ENCODE measurements around the gene KHDRBS1.

Gene KHDRBS1, protein sequence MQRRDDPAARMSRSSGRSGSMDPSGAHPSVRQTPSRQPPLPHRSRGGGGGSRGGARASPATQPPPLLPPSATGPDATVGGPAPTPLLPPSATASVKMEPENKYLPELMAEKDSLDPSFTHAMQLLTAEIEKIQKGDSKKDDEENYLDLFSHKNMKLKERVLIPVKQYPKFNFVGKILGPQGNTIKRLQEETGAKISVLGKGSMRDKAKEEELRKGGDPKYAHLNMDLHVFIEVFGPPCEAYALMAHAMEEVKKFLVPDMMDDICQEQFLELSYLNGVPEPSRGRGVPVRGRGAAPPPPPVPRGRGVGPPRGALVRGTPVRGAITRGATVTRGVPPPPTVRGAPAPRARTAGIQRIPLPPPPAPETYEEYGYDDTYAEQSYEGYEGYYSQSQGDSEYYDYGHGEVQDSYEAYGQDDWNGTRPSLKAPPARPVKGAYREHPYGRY

DNA sequence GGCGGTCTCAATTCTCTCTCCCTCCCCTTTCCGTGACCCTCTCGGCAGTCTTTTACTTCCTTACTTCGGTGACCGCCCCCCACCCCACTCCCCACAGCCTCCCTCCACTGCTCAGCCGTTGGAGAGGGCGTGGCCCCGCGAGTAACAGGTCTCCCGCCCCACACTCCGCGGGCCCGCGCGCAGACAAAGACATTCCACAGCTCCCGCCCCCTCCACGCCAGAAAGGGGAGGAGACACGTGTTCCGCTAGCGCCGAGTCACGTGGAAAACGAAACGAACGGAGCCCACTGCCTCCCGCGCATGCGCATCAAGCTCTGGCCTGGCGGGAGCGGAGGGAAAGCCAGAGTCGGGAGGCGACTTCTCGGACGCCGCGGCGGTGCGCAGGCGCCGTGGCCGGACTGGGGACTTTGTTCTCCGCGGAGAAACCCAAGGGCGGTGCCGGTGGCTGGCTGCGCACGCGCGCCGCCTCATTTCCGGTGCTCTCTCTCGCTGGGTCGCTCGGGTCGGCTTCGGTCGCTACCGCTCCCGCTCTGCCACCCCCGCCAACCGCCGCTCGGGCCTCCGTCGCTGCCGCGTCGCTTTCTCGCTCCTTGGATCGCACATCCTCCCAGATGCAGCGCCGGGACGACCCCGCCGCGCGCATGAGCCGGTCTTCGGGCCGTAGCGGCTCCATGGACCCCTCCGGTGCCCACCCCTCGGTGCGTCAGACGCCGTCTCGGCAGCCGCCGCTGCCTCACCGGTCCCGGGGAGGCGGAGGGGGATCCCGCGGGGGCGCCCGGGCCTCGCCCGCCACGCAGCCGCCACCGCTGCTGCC, at the start of gene KHDRBS1:
TSS of gene KHDRBS1 (plus strand) at position 483 of the 813 bp plus-strand sequence. CDS start at position 611, 128 bp downstream.
- peaks cover 0 to 13% of the 10 kb centered on the region in 2 experiments; a peak in 1 of 3 replicates for H3K36me3 ChIP-seq (ENCODE audit: control insufficient read depth in 2 of 2, insufficient read depth in 1 of 2, low read length in 2 of 2)
- no peaks in the 10 kb centered on the region for H3K9me3 ChIP-seq (ENCODE audit: control insufficient read depth, insufficient read depth, low read depth, low read length)
- H3K4me1 ChIP-seq (ENCODE audit: control insufficient read depth, insufficient read depth, low read length): 0 out of 2 replicates have a peak, but pooled peaks cover 2% of the 10 kb centered on the region
- CTCF ChIA-PET: interaction anchor here (0.9 to 1.2 kb wide), 2 partner anchors 10 to 224 kb away, joined by 3 to 5 read pairs; no protein-coding TSS in a partner anchor
- peak within 1 kb of the TSS; percentile 81 for H3K27ac ChIP-seq (ENCODE audit: extremely low read depth, low read depth, low read length)
- POLR2A ChIA-PET: interaction anchor here (0.7 to 2.5 kb wide), 23 partner anchors 9 to 381 kb away, joined by 3 to 14 read pairs (median 4); partner anchors contain the start of genes BSDC1, IQCC, KPNA6 and TMEM39B
- H3K4me3 ChIP-seq (ENCODE audit: low read depth, low read length): peak within 1 kb of the TSS; percentile 95
- TF ChIP-seq, protein P1, sequence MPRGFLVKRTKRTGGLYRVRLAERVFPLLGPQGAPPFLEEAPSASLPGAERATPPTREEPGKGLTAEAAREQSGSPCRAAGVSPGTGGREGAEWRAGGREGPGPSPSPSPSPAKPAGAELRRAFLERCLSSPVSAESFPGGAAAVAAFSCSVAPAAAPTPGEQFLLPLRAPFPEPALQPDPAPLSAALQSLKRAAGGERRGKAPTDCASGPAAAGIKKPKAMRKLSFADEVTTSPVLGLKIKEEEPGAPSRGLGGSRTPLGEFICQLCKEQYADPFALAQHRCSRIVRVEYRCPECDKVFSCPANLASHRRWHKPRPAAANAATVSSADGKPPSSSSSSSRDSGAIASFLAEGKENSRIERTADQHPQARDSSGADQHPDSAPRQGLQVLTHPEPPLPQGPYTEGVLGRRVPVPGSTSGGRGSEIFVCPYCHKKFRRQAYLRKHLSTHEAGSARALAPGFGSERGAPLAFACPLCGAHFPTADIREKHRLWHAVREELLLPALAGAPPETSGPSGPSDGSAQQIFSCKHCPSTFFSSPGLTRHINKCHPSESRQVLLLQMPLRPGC (tag by site-specific recombination; IDR thresholded peaks at IDR 0.05): peak; percentile 79
- TF ChIP-seq ZNF560 (tag by site-specific recombination; IDR thresholded peaks at IDR 0.05; ENCODE audit: borderline replicate concordance): no peak
- TF ChIP-seq, protein P2, sequence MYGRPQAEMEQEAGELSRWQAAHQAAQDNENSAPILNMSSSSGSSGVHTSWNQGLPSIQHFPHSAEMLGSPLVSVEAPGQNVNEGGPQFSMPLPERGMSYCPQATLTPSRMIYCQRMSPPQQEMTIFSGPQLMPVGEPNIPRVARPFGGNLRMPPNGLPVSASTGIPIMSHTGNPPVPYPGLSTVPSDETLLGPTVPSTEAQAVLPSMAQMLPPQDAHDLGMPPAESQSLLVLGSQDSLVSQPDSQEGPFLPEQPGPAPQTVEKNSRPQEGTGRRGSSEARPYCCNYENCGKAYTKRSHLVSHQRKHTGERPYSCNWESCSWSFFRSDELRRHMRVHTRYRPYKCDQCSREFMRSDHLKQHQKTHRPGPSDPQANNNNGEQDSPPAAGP (tag by site-specific recombination; IDR thresholded peaks at IDR 0.05): no peak; the same call in 1 of the 2 replicates
- no peak for TF ChIP-seq ZNF433 (tag by site-specific recombination; IDR thresholded peaks at IDR 0.05; ENCODE audit: low read depth)
- TF ChIP-seq, protein P3, sequence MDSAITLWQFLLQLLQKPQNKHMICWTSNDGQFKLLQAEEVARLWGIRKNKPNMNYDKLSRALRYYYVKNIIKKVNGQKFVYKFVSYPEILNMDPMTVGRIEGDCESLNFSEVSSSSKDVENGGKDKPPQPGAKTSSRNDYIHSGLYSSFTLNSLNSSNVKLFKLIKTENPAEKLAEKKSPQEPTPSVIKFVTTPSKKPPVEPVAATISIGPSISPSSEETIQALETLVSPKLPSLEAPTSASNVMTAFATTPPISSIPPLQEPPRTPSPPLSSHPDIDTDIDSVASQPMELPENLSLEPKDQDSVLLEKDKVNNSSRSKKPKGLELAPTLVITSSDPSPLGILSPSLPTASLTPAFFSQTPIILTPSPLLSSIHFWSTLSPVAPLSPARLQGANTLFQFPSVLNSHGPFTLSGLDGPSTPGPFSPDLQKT (IDR thresholded peaks at IDR 0.05; ENCODE audit: borderline replicate concordance, low read depth, low read length): no peak; the same call in 1 of the 2 replicates
- no peak for TF ChIP-seq ZNF292 (tag by site-specific recombination; IDR thresholded peaks at IDR 0.05; ENCODE audit: borderline replicate concordance, low read depth)
- TF ChIP-seq, protein P4, sequence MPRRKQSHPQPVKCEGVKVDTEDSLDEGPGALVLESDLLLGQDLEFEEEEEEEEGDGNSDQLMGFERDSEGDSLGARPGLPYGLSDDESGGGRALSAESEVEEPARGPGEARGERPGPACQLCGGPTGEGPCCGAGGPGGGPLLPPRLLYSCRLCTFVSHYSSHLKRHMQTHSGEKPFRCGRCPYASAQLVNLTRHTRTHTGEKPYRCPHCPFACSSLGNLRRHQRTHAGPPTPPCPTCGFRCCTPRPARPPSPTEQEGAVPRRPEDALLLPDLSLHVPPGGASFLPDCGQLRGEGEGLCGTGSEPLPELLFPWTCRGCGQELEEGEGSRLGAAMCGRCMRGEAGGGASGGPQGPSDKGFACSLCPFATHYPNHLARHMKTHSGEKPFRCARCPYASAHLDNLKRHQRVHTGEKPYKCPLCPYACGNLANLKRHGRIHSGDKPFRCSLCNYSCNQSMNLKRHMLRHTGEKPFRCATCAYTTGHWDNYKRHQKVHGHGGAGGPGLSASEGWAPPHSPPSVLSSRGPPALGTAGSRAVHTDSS (tag by site-specific recombination; IDR thresholded peaks at IDR 0.05): no peak
- no peak for TF ChIP-seq ZNF211 (tag by site-specific recombination; IDR thresholded peaks at IDR 0.05; ENCODE audit: low read depth)
- TF ChIP-seq ZNF510 (tag by site-specific recombination; IDR thresholded peaks at IDR 0.05; ENCODE audit: insufficient replicate concordance): no peak
- peak; percentile 84; the same call in 1 of the 2 replicates for TF ChIP-seq ZNF785 (tag by site-specific recombination; IDR thresholded peaks at IDR 0.05)
- peak; percentile 89 for TF ChIP-seq KLF1 (tag by site-specific recombination; IDR thresholded peaks at IDR 0.05)
- no peak for TF ChIP-seq ZNF530 (tag by site-specific recombination; IDR thresholded peaks at IDR 0.05; ENCODE audit: low read depth)
- TF ChIP-seq, protein P5, sequence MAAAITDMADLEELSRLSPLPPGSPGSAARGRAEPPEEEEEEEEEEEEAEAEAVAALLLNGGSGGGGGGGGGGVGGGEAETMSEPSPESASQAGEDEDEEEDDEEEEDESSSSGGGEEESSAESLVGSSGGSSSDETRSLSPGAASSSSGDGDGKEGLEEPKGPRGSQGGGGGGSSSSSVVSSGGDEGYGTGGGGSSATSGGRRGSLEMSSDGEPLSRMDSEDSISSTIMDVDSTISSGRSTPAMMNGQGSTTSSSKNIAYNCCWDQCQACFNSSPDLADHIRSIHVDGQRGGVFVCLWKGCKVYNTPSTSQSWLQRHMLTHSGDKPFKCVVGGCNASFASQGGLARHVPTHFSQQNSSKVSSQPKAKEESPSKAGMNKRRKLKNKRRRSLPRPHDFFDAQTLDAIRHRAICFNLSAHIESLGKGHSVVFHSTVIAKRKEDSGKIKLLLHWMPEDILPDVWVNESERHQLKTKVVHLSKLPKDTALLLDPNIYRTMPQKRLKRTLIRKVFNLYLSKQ (tag by site-specific recombination; IDR thresholded peaks at IDR 0.05; ENCODE audit: borderline replicate concordance): no peak
- TF ChIP-seq, protein P6, sequence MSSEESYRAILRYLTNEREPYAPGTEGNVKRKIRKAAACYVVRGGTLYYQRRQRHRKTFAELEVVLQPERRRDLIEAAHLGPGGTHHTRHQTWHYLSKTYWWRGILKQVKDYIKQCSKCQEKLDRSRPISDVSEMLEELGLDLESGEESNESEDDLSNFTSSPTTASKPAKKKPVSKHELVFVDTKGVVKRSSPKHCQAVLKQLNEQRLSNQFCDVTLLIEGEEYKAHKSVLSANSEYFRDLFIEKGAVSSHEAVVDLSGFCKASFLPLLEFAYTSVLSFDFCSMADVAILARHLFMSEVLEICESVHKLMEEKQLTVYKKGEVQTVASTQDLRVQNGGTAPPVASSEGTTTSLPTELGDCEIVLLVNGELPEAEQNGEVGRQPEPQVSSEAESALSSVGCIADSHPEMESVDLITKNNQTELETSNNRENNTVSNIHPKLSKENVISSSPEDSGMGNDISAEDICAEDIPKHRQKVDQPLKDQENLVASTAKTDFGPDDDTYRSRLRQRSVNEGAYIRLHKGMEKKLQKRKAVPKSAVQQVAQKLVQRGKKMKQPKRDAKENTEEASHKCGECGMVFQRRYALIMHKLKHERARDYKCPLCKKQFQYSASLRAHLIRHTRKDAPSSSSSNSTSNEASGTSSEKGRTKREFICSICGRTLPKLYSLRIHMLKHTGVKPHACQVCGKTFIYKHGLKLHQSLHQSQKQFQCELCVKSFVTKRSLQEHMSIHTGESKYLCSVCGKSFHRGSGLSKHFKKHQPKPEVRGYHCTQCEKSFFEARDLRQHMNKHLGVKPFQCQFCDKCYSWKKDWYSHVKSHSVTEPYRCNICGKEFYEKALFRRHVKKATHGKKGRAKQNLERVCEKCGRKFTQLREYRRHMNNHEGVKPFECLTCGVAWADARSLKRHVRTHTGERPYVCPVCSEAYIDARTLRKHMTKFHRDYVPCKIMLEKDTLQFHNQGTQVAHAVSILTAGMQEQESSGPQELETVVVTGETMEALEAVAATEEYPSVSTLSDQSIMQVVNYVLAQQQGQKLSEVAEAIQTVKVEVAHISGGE (tag by site-specific recombination; conservative IDR thresholded peaks at IDR 0.05; ENCODE audit: low read depth): peak; percentile 88
- no peak for TF ChIP-seq ZNF426 (tag by site-specific recombination; IDR thresholded peaks at IDR 0.05)
- TF ChIP-seq, protein P7, sequence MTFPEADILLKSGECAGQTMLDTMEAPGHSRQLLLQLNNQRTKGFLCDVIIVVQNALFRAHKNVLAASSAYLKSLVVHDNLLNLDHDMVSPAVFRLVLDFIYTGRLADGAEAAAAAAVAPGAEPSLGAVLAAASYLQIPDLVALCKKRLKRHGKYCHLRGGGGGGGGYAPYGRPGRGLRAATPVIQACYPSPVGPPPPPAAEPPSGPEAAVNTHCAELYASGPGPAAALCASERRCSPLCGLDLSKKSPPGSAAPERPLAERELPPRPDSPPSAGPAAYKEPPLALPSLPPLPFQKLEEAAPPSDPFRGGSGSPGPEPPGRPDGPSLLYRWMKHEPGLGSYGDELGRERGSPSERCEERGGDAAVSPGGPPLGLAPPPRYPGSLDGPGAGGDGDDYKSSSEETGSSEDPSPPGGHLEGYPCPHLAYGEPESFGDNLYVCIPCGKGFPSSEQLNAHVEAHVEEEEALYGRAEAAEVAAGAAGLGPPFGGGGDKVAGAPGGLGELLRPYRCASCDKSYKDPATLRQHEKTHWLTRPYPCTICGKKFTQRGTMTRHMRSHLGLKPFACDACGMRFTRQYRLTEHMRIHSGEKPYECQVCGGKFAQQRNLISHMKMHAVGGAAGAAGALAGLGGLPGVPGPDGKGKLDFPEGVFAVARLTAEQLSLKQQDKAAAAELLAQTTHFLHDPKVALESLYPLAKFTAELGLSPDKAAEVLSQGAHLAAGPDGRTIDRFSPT (tag by site-specific recombination; IDR thresholded peaks at IDR 0.05): no peak
- peak; percentile 96 for TF ChIP-seq SP3 (tag by site-specific recombination; IDR thresholded peaks at IDR 0.05)
- TF ChIP-seq SALL2 (tag by site-specific recombination; IDR thresholded peaks at IDR 0.05; ENCODE audit: borderline replicate concordance): no peak
- no peak for TF ChIP-seq ZNF394 (tag by site-specific recombination; IDR thresholded peaks at IDR 0.05; ENCODE audit: borderline replicate concordance)
- TF ChIP-seq ZFHX2 (tag by site-specific recombination; conservative IDR thresholded peaks at IDR 0.05): peak; percentile 51
